ENCODE results near the gene CD82.

DNA sequence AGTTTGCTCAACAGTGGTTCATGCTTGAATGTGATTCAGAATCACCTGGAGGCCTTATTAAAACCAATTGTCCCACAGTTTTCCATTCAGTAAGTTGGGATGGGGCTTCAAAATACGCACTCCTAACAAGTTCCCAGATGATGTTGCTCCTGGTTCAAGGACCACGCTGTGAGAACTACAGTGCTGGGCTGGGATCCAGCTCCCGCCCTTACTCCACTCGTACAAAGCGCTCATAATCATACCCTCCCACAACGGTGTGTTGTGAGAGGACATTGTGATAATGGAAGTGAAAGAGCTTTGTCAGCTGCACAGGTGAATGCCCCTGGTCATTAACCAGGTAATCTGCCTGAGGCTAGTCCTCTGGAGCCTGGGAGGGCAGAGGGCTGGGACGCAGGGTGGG, 1.3 kb upstream of the CD82 start:
- TF ChIP-seq CTCF (IDR thresholded peaks at IDR 0.05): no peak
- no peak for TF ChIP-seq POLR2AphosphoS5 (IDR thresholded peaks at IDR 0.05)
- no peak for TF ChIP-seq POLR2A (IDR thresholded peaks at IDR 0.05)

All from breast epithelium (tissue), 3 donors.